CD14-positive monocyte (primary cell): ENCODE results near the gene VSIR. TPM values are rescaled to one million over a fixed set of nuclear protein-coding genes. Genes with fewer than 3 reads are reported as not detected.

Experiments
- DNase-seq, 3 donors: peaks; one replicate each; pipeline ENCODE4 v3.0.0-alpha.2; 2011 to 2022
- H2AFZ ChIP-seq: 2 replicates; pipeline ENCODE4 v1.6.0; 2012; ENCODE audit warnings: mild to moderate bottlenecking, low read depth, low read length, inconsistent platforms; ENCODE audit not compliant: insufficient read depth, poor library complexity, severe bottlenecking
- H3K27ac ChIP-seq, 2 donors: 1 replicate in 1 of 2; 2 replicates in 1 of 2; pipeline ENCODE4 v1.5.1; 2012 to 2013; ENCODE audit warnings: low read length in 2 of 2, control low read depth in 1 of 2, inconsistent platforms in 1 of 2, low read depth in 1 of 2, mild to moderate bottlenecking in 1 of 2
- H3K27me3 ChIP-seq, 2 donors: one replicate each; pipeline versions ENCODE4 v1.6.0 to v1.6.1; 2011 to 2013; ENCODE audit warnings: low read length in 2 of 2; ENCODE audit not compliant: control insufficient read depth in 2 of 2, insufficient read depth in 2 of 2
- H3K36me3 ChIP-seq, 2 donors: replicated peaks in 1 of 2; 1 replicate in 1 of 2; 2 replicates in 1 of 2; pipeline versions ENCODE4 v1.5.1 to v1.6.1; 2012 to 2013; ENCODE audit warnings: low read length in 2 of 2, control low read depth in 1 of 2, inconsistent platforms in 1 of 2, mild to moderate bottlenecking in 1 of 2; ENCODE audit not compliant: insufficient read depth in 2 of 2, control insufficient read depth in 1 of 2
- H3K4me1 ChIP-seq, 2 donors: 1 replicate in 1 of 2; 2 replicates in 1 of 2; pipeline versions ENCODE4 v1.5.1 to v1.6.1; 2012 to 2013; ENCODE audit warnings: low read length in 2 of 2, control low read depth in 1 of 2, inconsistent platforms in 1 of 2, mild to moderate bottlenecking in 1 of 2, moderate library complexity in 1 of 2; ENCODE audit not compliant: insufficient read depth in 2 of 2, control insufficient read depth in 1 of 2
- H3K4me2 ChIP-seq: replicated peaks from 2 replicates; pipeline ENCODE3; 2012; ENCODE audit warnings: low read length, moderate library complexity, mild to moderate bottlenecking; ENCODE audit not compliant: poor library complexity, severe bottlenecking; ENCODE audit errors: extremely low read depth
- H3K4me3 ChIP-seq, 3 experiments: fragments of 200-600 bp in 1 of 3; sonication (generic) in 1 of 3; replicated peaks in 1 of 3; 1 replicate in 2 of 3; 2 replicates in 1 of 3; pipeline ENCODE4 v1.5.1; 2011 to 2013; ENCODE audit warnings: low read length in 3 of 3, mild to moderate bottlenecking in 3 of 3, control low read depth in 2 of 3, low read depth in 2 of 3, inconsistent platforms in 1 of 3, moderate library complexity in 1 of 3
- H3K79me2 ChIP-seq: 2 replicates; pipeline ENCODE4 v1.6.0; 2012; ENCODE audit warnings: mild to moderate bottlenecking, control low read depth, inconsistent platforms, low read length, moderate library complexity; ENCODE audit not compliant: insufficient read depth
- H3K9ac ChIP-seq: 2 replicates; pipeline ENCODE4 v1.6.0; 2017; ENCODE audit warnings: low read length, mild to moderate bottlenecking; ENCODE audit not compliant: insufficient read depth, poor library complexity, severe bottlenecking
- H3K9me3 ChIP-seq, 2 donors: replicated peaks in 1 of 2; 1 replicate in 1 of 2; 2 replicates in 1 of 2; pipeline versions ENCODE4 v1.5.1 to v1.6.1; 2012 to 2013; ENCODE audit warnings: low read length in 2 of 2, control low read depth in 1 of 2; ENCODE audit not compliant: control insufficient read depth in 1 of 2, insufficient read depth in 1 of 2
- H4K20me1 ChIP-seq: 2 replicates; pipeline ENCODE4 v1.6.0; 2012; ENCODE audit warnings: mild to moderate bottlenecking, low read length, control low read depth, moderate library complexity; ENCODE audit not compliant: insufficient read depth
- H3K27ac Mint-ChIP-seq, 7 donors: one replicate each; pipeline ENCODE4 v1.8.0; 2020; ENCODE audit warnings: mild to moderate bottlenecking in 7 of 7, mixed read lengths in 7 of 7, moderate library complexity in 6 of 7, inconsistent platforms in 2 of 7
- H3K27me3 Mint-ChIP-seq, 3 donors: one replicate each; pipeline ENCODE4 v1.8.0; 2021 to 2022; ENCODE audit warnings: low read depth in 3 of 3, mild to moderate bottlenecking in 3 of 3, mixed read lengths in 3 of 3, moderate library complexity in 3 of 3, inconsistent platforms in 1 of 3
- H3K36me3 Mint-ChIP-seq, 2 donors: one replicate each; pipeline ENCODE4 v1.8.0; 2020; ENCODE audit warnings: mixed read lengths in 2 of 2, inconsistent platforms in 1 of 2, mild to moderate bottlenecking in 1 of 2
- H3K4me1 Mint-ChIP-seq: one replicate; pipeline ENCODE4 v1.8.0; 2020; ENCODE audit warnings: mild to moderate bottlenecking, mixed read lengths
- H3K4me3 Mint-ChIP-seq, 2 donors: one replicate each; pipeline ENCODE4 v1.8.0; 2020; ENCODE audit warnings: mild to moderate bottlenecking in 2 of 2, mixed read lengths in 2 of 2, moderate library complexity in 1 of 2
- H3K9me3 Mint-ChIP-seq, 7 donors: one replicate each; pipeline ENCODE4 v1.8.0; 2020 to 2022; ENCODE audit warnings: mixed read lengths in 7 of 7, mild to moderate bottlenecking in 6 of 7, moderate library complexity in 6 of 7, inconsistent platforms in 2 of 7
- CTCF ChIP-seq: fragments of 200-600 bp; IDR thresholded peaks from one replicate; pipeline ENCODE4 v1.8.0; 2022; ENCODE audit warnings: antibody characterized with exemption, mild to moderate bottlenecking
- WGBS: methylation state at CpG from one replicate; pipeline ENCODE4 v1.1.5; 2013; ENCODE audit warnings: missing lambda C conversion rate; ENCODE audit not compliant: insufficient coverage; 5-methylcytosine and 5-hydroxymethylcytosine counted together
- intact Hi-C, 2 donors: fragments of 100-400 bp; cut with micrococcal nuclease; formaldehyde crosslinking; loops; one replicate each; pipeline versions ENCODE4 v1.15.0 to v1.15.1; 2023
- polyA plus RNA-seq, 3 donors: library from polyadenylated mRNA; depleted of rRNA in 1 of 3; unstranded in 2 of 3; stranded (reverse) in 1 of 3; fragments of 300-500 nt in 2 of 3; fragments of >200 nt in 1 of 3; fragmentation: Illumina TruSeq in 2 of 3; gene quantifications; 1 replicate in 2 of 3; 2 replicates in 1 of 3; pipeline ENCODE4 v1.2.3, GENCODE V29; 2012 to 2021

The VSIR gene
- polyA plus RNA-seq, 3 donors, result 635 to 1,133 (median 801) TPM

GRCh38 chr10:71715860-71716259, 57.5 kb downstream of the VSIR start:
- no peak for DNase-seq
- Mint-ChIP-seq H3K27ac (peak overlapping the region in 6 of 7 donors; percentile 75 to 97 (median 92)), H3K9me3 (no peaks in the 10 kb centered on the region), H3K36me3 (peaks cover 26 to 47% of the 10 kb centered on the region in 2 donors), H3K27me3 (peaks cover 0 to 1% (median 0%) of the 10 kb centered on the region in 3 donors), H3K4me3 (peak overlapping the region; percentile 95 to 98), H3K4me1 (peaks cover 96% of the 10 kb centered on the region)
- H3K4me3 ChIP-seq, result peak overlapping the region; percentile 64 to 89 (median 75)
- intact Hi-C loops, result no loop called here
- peak overlapping the region; percentile 76 for H3K9ac ChIP-seq
- H3K27me3 ChIP-seq, result no peaks in the 10 kb centered on the region
- peaks cover 55% of the 10 kb centered on the region for H4K20me1 ChIP-seq
- 97% methylated on average over 20 of the region's 20 CpGs for WGBS
- H3K79me2 ChIP-seq, result peaks cover 63% of the 10 kb centered on the region
- H3K9me3 ChIP-seq, result no peaks in the 10 kb centered on the region
- peak overlapping the region; percentile 84 for H3K27ac ChIP-seq
- H3K4me2 ChIP-seq, result peak overlapping the region; percentile 96
- peaks cover 7 to 28% of the 10 kb centered on the region in 2 donors for H3K36me3 ChIP-seq
- TF ChIP-seq CTCF, result no peak
- H3K4me1 ChIP-seq, result peaks cover 90 to 98% of the 10 kb centered on the region in 2 donors
- H2AFZ ChIP-seq, result no peak overlapping the region

- H3K79me2 ChIP-seq, result peaks cover 63% of the 10 kb centered on the region
- TF ChIP-seq CTCF, result no peak
- peaks cover 98% of the 10 kb centered on the region in 2 donors for H3K4me1 ChIP-seq
- peaks cover 47% of the 10 kb centered on the region for H4K20me1 ChIP-seq
- H3K27ac ChIP-seq, result peak overlapping the region; percentile 84
- Mint-ChIP-seq H3K4me3 (peak overlapping the region; percentile 95 to 98), H3K27ac (peak overlapping the region in 6 of 7 donors; percentile 50 to 97 (median 92)), H3K4me1 (peaks cover 96% of the 10 kb centered on the region), H3K9me3 (no peaks in the 10 kb centered on the region), H3K36me3 (peaks cover 26 to 48% of the 10 kb centered on the region in 2 donors), H3K27me3 (peaks cover 0 to 1% (median 0%) of the 10 kb centered on the region in 3 donors)
- H2AFZ ChIP-seq, result no peak overlapping the region
- no peaks in the 10 kb centered on the region for H3K27me3 ChIP-seq
- WGBS, result 67% methylated on average over 6 of the region's 8 CpGs
- H3K36me3 ChIP-seq, result peaks cover 7 to 28% of the 10 kb centered on the region in 2 donors
- no peaks in the 10 kb centered on the region for H3K9me3 ChIP-seq
- no peak for DNase-seq
- peak overlapping the region; percentile 76 for H3K9ac ChIP-seq
- H3K4me2 ChIP-seq, result peak overlapping the region; percentile 96
- intact Hi-C loops, result no loop called here
- peak overlapping the region; percentile 64 to 89 (median 75) for H3K4me3 ChIP-seq
Observed at GRCh38 chr10:71715026-71715425, 58.3 kb downstream of the VSIR start.
